HepG2 (cell line): Measurements from ENCODE around the gene PDPR. TPM values are rescaled to one million over a fixed set of nuclear protein-coding genes. Genes with fewer than 3 reads are reported as not detected.

Experiments
- AHR ChIP-seq: IDR thresholded peaks from 2 replicates; pipeline ENCODE4 v1.6.1; 2018; ENCODE audit warnings: missing genetic modification reagents, missing compliant biosample characterization
- ARID2 ChIP-seq: sonication (generic); formaldehyde crosslinking; IDR thresholded peaks from 2 replicates; pipeline ENCODE4 v1.8.1; 2022; ENCODE audit warnings: mild to moderate bottlenecking, missing genetic modification reagents, borderline replicate concordance
- EZH2 ChIP-seq: conservative IDR thresholded peaks from 2 replicates; pipeline ENCODE4 v1.6.1; 2012; ENCODE audit warnings: mild to moderate bottlenecking, low read depth, low read length, moderate library complexity
- GATA4 ChIP-seq: sonication (generic); IDR thresholded peaks from 2 replicates; pipeline ENCODE4 v1.6.1; 2016; ENCODE audit warnings: antibody characterized with exemption, low read depth, borderline replicate concordance
- KLF6 ChIP-seq: IDR thresholded peaks from 2 replicates; pipeline ENCODE4 v1.8.0; 2016; ENCODE audit warnings: missing biosample characterization, missing genetic modification reagents
- KLF9 ChIP-seq: IDR thresholded peaks from 2 replicates; pipeline ENCODE4 v1.6.1; 2016; ENCODE audit warnings: low read depth
- MAFK ChIP-seq, 2 experiments: IDR thresholded peaks in 1 of 2; conservative IDR thresholded peaks in 1 of 2; 2 replicates each; pipeline ENCODE4 v1.6.1; 2011; ENCODE audit warnings: improper control_type of control experiment in 2 of 2, low read length in 2 of 2
- MEF2D ChIP-seq: sonication (generic); formaldehyde crosslinking; IDR thresholded peaks from 2 replicates; pipeline ENCODE4 v1.5.1; 2020; ENCODE audit warnings: mild to moderate bottlenecking, missing genetic modification reagents
- RFX5 ChIP-seq: IDR thresholded peaks from 2 replicates; pipeline ENCODE4 v1.6.1; 2011; ENCODE audit warnings: low read depth, low read length, improper control_type of control experiment
- RFXAP ChIP-seq: sonication (generic); formaldehyde crosslinking; IDR thresholded peaks from 2 replicates; pipeline ENCODE4 v1.4.0; 2020; ENCODE audit warnings: missing genetic modification reagents, borderline replicate concordance
- SALL1 ChIP-seq: sonication (generic); formaldehyde crosslinking; IDR thresholded peaks from 2 replicates; pipeline ENCODE4 v1.8.0; 2022; ENCODE audit warnings: mild to moderate bottlenecking, missing genetic modification reagents
- SALL2 ChIP-seq: sonication (generic); formaldehyde crosslinking; IDR thresholded peaks from 2 replicates; pipeline ENCODE4 v1.8.1; 2023; ENCODE audit warnings: mild to moderate bottlenecking, missing genetic modification reagents, inconsistent platforms
- ZNF101 ChIP-seq: sonication (generic); formaldehyde crosslinking; IDR thresholded peaks from 2 replicates; pipeline ENCODE4 v1.4.0; 2020; ENCODE audit warnings: mild to moderate bottlenecking, low read depth, missing genetic modification reagents, borderline replicate concordance
- ZNF282 ChIP-seq: fragments of 450-650 bp; IDR thresholded peaks from 2 replicates; pipeline ENCODE4 v1.6.1; 2018; ENCODE audit not compliant: partially characterized antibody
- ZNF660 ChIP-seq: sonication (generic); formaldehyde crosslinking; IDR thresholded peaks from 2 replicates; pipeline ENCODE4 v1.5.1; 2020; ENCODE audit warnings: mild to moderate bottlenecking, low read depth, missing genetic modification reagents, borderline replicate concordance
- ZNF720 ChIP-seq: sonication (generic); formaldehyde crosslinking; IDR thresholded peaks from 2 replicates; pipeline ENCODE4 v1.4.0; 2020; ENCODE audit warnings: missing genetic modification reagents
- polyA plus RNA-seq, 8 experiments: library from polyadenylated mRNA; depleted of rRNA in 3 of 8; stranded (reverse) in 7 of 8; unstranded in 1 of 8; fragments of >200 nt; fragmentation: Illumina TruSeq in 4 of 8; extraction: Trizol in 4 of 8; gene quantifications; 2 replicates each; pipeline versions ENCODE4 v1.2.1 to v1.2.3, GENCODE V29; 2011 to 2016; ENCODE audit warnings: low read depth in 4 of 8, missing spikeins in 1 of 8, mixed read lengths in 1 of 8; ENCODE audit not compliant: insufficient read depth in 1 of 8
- total RNA-seq, 5 experiments: library from RNA; depleted of rRNA; stranded (reverse); fragments of >200 nt; fragmentation: Illumina TruSeq; extraction: Trizol; gene quantifications; 2 replicates each; pipeline ENCODE4 v1.2.3, GENCODE V29; 2016; ENCODE audit warnings: low read depth in 1 of 5
- TF ChIP-seq, protein P1 (sequence below): sonication (generic); formaldehyde crosslinking; IDR thresholded peaks from 2 replicates; pipeline ENCODE4 v1.5.1; 2020; ENCODE audit warnings: missing genetic modification reagents, mild to moderate bottlenecking, borderline replicate concordance
- TF ChIP-seq, protein P2 (sequence below): IDR thresholded peaks from 2 replicates; pipeline ENCODE4 v1.6.1; 2016; ENCODE audit warnings: low read depth, control low read depth
- TF ChIP-seq, protein P3 (sequence below): sonication (generic); formaldehyde crosslinking; IDR thresholded peaks from 2 replicates; pipeline ENCODE4 v1.4.0; 2020; ENCODE audit warnings: mild to moderate bottlenecking, low read depth, missing genetic modification reagents
- TF ChIP-seq, protein P4 (sequence below): sonication (generic); formaldehyde crosslinking; IDR thresholded peaks from 2 replicates; pipeline ENCODE4 v1.4.0; 2020; ENCODE audit warnings: mild to moderate bottlenecking, missing genetic modification reagents
- TF ChIP-seq, protein P5 (sequence below): sonication (generic); formaldehyde crosslinking; IDR thresholded peaks from 2 replicates; pipeline ENCODE4 v1.8.0; 2022; ENCODE audit warnings: missing genetic modification reagents, mild to moderate bottlenecking, moderate library complexity, borderline replicate concordance

Gene PDPR
- total and polyA plus RNA-seq, 2 of the 13 experiments (the other 11 are each of a cell fraction or from before 2014, with no cell fraction given): 19.5 to 29.9 TPM

DNA sequence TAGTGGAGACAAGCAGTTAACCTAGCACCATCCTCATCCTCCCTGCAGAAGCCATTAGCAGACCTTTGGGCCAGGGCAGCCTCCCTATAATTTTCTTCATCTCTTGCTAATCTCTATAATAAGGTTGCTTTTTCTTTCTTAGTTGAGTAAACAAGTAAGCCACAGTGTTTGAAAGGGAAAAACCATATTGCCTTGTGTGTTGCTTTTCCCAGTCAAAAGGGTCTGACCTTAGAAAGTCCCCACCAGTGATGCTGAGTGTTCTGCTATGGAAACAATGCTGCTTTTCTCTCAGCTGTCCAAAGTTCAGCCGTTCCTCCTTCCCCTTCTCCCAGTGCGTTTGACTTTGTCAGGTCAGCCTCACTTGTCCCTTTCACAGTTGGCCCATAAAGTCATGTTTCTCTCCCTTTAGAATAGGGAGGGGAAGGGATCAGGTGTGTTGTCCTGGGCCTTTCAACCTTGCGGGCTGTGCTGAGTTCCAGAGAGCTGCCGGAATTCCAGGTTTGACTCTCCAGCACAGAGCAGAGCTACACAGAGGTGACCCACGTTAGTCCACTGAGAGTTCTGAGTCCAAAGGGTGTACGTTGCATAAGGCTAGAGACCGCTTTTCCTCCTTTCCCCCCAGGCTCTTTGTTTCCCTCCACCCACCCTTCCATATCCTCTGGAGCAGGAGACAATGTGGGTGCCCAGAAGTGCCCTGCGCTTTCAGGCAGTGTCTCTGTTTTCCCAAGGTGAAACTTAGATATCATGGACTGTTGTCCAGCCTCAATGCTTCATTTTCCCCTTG lies 43.5 kb downstream of the PDPR start (continued):
- TF ChIP-seq GATA4 (0 out of 2 replicates have a peak, but pooled peaks have one; percentile 10), ARID2 (CRISPR knock-in tag) (peak; percentile 86; the same call in 1 of the 2 replicates), ZNF660 (no peak), EZH2 (no peak), SALL2 (CRISPR knock-in tag) (no peak; the same call in 1 of the 2 replicates), SALL1 (peak; percentile 96), RFXAP (CRISPR knock-in tag) (no peak), ZNF101 (CRISPR knock-in tag) (no peak; the same call in 1 of the 2 replicates), ZNF282 (no peak), RFX5 (no peak), MEF2D (CRISPR knock-in tag) (peak; percentile 63), AHR (CRISPR knock-in tag) (no peak), ZNF720 (CRISPR knock-in tag) (peak; percentile 85; the same call in 1 of the 2 replicates), KLF6 (peak; percentile 56), KLF9 (CRISPR knock-in tag) (no peak; the same call in 1 of the 2 replicates), MAFK (conservative IDR thresholded peaks at IDR 0.05 in 1 of 2, IDR thresholded peaks at IDR 0.05 in 1 of 2; ENCODE audit: low read length in 2 of 2) (peak; percentile 6 to 19; a peak in 2 of 4 replicates)
- TF ChIP-seq, protein P1, sequence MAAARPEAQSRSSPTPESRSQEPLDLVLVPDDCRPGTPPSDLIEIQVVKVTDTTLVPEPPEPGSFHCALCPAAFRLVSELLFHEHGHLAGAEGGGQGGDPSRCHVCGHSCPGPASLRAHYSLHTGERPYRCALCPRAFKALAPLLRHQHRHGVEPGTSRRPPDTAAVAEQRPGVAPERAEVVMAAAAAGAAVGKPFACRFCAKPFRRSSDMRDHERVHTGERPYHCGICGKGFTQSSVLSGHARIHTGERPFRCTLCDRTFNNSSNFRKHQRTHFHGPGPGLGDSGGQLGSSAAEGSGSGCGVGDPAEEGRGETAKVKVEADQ: 0 out of 2 replicates have a peak, but pooled peaks have one; percentile 63
- TF ChIP-seq, protein P2, sequence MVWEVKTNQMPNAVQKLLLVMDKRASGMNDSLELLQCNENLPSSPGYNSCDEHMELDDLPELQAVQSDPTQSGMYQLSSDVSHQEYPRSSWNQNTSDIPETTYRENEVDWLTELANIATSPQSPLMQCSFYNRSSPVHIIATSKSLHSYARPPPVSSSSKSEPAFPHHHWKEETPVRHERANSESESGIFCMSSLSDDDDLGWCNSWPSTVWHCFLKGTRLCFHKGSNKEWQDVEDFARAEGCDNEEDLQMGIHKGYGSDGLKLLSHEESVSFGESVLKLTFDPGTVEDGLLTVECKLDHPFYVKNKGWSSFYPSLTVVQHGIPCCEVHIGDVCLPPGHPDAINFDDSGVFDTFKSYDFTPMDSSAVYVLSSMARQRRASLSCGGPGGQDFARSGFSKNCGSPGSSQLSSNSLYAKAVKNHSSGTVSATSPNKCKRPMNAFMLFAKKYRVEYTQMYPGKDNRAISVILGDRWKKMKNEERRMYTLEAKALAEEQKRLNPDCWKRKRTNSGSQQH (CRISPR knock-in tag): no peak
- TF ChIP-seq, protein P3, sequence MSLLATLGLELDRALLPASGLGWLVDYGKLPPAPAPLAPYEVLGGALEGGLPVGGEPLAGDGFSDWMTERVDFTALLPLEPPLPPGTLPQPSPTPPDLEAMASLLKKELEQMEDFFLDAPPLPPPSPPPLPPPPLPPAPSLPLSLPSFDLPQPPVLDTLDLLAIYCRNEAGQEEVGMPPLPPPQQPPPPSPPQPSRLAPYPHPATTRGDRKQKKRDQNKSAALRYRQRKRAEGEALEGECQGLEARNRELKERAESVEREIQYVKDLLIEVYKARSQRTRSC (CRISPR knock-in tag): no peak
- TF ChIP-seq, protein P4, sequence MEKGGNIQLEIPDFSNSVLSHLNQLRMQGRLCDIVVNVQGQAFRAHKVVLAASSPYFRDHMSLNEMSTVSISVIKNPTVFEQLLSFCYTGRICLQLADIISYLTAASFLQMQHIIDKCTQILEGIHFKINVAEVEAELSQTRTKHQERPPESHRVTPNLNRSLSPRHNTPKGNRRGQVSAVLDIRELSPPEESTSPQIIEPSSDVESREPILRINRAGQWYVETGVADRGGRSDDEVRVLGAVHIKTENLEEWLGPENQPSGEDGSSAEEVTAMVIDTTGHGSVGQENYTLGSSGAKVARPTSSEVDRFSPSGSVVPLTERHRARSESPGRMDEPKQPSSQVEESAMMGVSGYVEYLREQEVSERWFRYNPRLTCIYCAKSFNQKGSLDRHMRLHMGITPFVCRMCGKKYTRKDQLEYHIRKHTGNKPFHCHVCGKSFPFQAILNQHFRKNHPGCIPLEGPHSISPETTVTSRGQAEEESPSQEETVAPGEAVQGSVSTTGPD: no peak
- TF ChIP-seq, protein P5, sequence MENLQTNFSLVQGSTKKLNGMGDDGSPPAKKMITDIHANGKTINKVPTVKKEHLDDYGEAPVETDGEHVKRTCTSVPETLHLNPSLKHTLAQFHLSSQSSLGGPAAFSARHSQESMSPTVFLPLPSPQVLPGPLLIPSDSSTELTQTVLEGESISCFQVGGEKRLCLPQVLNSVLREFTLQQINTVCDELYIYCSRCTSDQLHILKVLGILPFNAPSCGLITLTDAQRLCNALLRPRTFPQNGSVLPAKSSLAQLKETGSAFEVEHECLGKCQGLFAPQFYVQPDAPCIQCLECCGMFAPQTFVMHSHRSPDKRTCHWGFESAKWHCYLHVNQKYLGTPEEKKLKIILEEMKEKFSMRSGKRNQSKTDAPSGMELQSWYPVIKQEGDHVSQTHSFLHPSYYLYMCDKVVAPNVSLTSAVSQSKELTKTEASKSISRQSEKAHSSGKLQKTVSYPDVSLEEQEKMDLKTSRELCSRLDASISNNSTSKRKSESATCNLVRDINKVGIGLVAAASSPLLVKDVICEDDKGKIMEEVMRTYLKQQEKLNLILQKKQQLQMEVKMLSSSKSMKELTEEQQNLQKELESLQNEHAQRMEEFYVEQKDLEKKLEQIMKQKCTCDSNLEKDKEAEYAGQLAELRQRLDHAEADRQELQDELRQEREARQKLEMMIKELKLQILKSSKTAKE (CRISPR knock-in tag): no peak
